ENCODE measurements around the gene STK39.

Gene STK39

GRCh38 chr2:168243061-168243460, 4.3 kb downstream of the STK39 start:
- no peak for DNase-seq (ENCODE audit: low read depth in 2 of 2)

- no peak for DNase-seq (ENCODE audit: low read depth in 2 of 2)
These were observed 5.6 kb downstream of the STK39 start for GRCh38 chr2:168241746-168242145.

GRCh38 chr2:168241208-168241607, 6.2 kb downstream of the STK39 start:
- DNase-seq (ENCODE audit: low read depth in 2 of 2), result no peak

- no peak for DNase-seq (ENCODE audit: low read depth in 2 of 2)
These were observed 8.1 kb downstream of the STK39 start for GRCh38 chr2:168239281-168239680.

- no peak for DNase-seq (ENCODE audit: low read depth in 2 of 2)
These were observed 9.7 kb downstream of the STK39 start for GRCh38 chr2:168237741-168238140.

GRCh38 chr2:168234407-168235085, 12.8 kb downstream of the STK39 start:
- DNase-seq (ENCODE audit: low read depth in 2 of 2), result no peak

- no peak for DNase-seq (ENCODE audit: low read depth in 2 of 2)
These were observed 13.5 kb downstream of the STK39 start for GRCh38 chr2:168233726-168234406.

- no peak for DNase-seq (ENCODE audit: low read depth in 2 of 2)
These were observed 14.2 kb downstream of the STK39 start for GRCh38 chr2:168233166-168233565.

GRCh38 chr2:168231609-168232241, 15.7 kb downstream of the STK39 start:
- no peak for DNase-seq (ENCODE audit: low read depth in 2 of 2)

- DNase-seq (ENCODE audit: low read depth in 2 of 2), result no peak
These were observed 17.0 kb downstream of the STK39 start for GRCh38 chr2:168230389-168230788.

GRCh38 chr2:168224346-168224745, 23.0 kb downstream of the STK39 start:
- no peak for DNase-seq (ENCODE audit: low read depth in 2 of 2)

- no peak for DNase-seq (ENCODE audit: low read depth in 2 of 2)
These were observed 25.3 kb downstream of the STK39 start for GRCh38 chr2:168222088-168222487.

- no peak for DNase-seq (ENCODE audit: low read depth in 2 of 2)
These were observed 26.2 kb downstream of the STK39 start for GRCh38 chr2:168220965-168221819.

- DNase-seq (ENCODE audit: low read depth in 2 of 2), result no peak
These were observed 29.5 kb downstream of the STK39 start for GRCh38 chr2:168217920-168218319.

- no peak for DNase-seq (ENCODE audit: low read depth in 2 of 2)
These were observed 30.9 kb downstream of the STK39 start for GRCh38 chr2:168216351-168217005.

GRCh38 chr2:168215813-168216212, 31.6 kb downstream of the STK39 start:
- no peak for DNase-seq (ENCODE audit: low read depth in 2 of 2)

- no peak for DNase-seq (ENCODE audit: low read depth in 2 of 2)
These were observed 34.5 kb downstream of the STK39 start for GRCh38 chr2:168212866-168213265.

GRCh38 chr2:168212167-168212566, 35.2 kb downstream of the STK39 start:
- DNase-seq (ENCODE audit: low read depth in 2 of 2), result no peak

- peak; percentile 37 to 62 for DNase-seq (ENCODE audit: low read depth in 2 of 2)
These were observed 35.7 kb downstream of the STK39 start for GRCh38 chr2:168211664-168212163.

GRCh38 chr2:168210895-168211570, 36.4 kb downstream of the STK39 start:
- DNase-seq (ENCODE audit: low read depth in 2 of 2), result no peak

Measured in stimulated activated CD4-positive, alpha-beta T cell treated with anti-CD3 and anti-CD28 coated beads, Interleukin-15, amount 100 ng/mL, for 48 hours (primary cell).